IMR-90 (cell line): ENCODE data around the gene NOXO1. TPM values are rescaled to one million over a fixed set of nuclear protein-coding genes. Genes with fewer than 3 reads are reported as not detected.

Experiments used
- ATAC-seq: fragments of 200-7000 bp; cut with Tn5 transposase; 2 replicates; pipeline ENCODE4 v1.9.1; 2020; ENCODE audit warnings: low read depth, mild to moderate bottlenecking, moderate library complexity
- BruUV-seq: library from RNA; stranded (reverse); fragments of 400-500 nt; replicated peaks from 2 replicates; lab custom pipeline; 2021; lab: Mats Ljungman, UMichigan
- CTCF ChIA-PET: fragments of 300-600 bp; formaldehyde crosslinking; extraction: SDS; loops from one replicate; lab custom pipeline; 2021; ENCODE audit warnings: antibody characterized with exemption; lab: Yijun Ruan, JAX
- POLR2A ChIA-PET: fragments of 300-600 bp; sonication (Branson Sonifier 250); formaldehyde crosslinking; loops from one replicate; lab custom pipeline; 2022; ENCODE audit warnings: antibody characterized with exemption; ENCODE audit not compliant: unreplicated experiment; lab: Charles Lee
- DNase-seq: peaks from one replicate; pipeline ENCODE4 v3.0.0; 2013
- H2AFZ ChIP-seq: replicated peaks from 2 replicates; pipeline ENCODE3; 2013; ENCODE audit warnings: low read length, mild to moderate bottlenecking; ENCODE audit not compliant: poor library complexity
- H2AK5ac ChIP-seq: 2 replicates; pipeline ENCODE4 v1.6.1; 2013; ENCODE audit warnings: low read depth, low read length, inconsistent platforms
- H2AK9ac ChIP-seq: replicated peaks from 2 replicates; pipeline ENCODE3; 2013; ENCODE audit warnings: mild to moderate bottlenecking, low read depth, low read length, moderate library complexity; ENCODE audit not compliant: poor library complexity
- H2BK120ac ChIP-seq: 2 replicates; pipeline ENCODE4 v1.6.1; 2013; ENCODE audit warnings: low read depth, low read length, inconsistent platforms
- H2BK15ac ChIP-seq: 3 replicates; pipeline ENCODE4 v1.6.1; 2013; ENCODE audit warnings: low read depth, low read length, inconsistent platforms
- H2BK20ac ChIP-seq: 2 replicates; pipeline ENCODE4 v1.6.1; 2013; ENCODE audit warnings: low read depth, mild to moderate bottlenecking, inconsistent platforms, low read length, moderate library complexity
- H2BK5ac ChIP-seq: 2 replicates; pipeline ENCODE4 v1.6.1; 2013; ENCODE audit warnings: mild to moderate bottlenecking, low read depth, low read length, inconsistent platforms; ENCODE audit not compliant: poor library complexity, severe bottlenecking
- H3K14ac ChIP-seq: replicated peaks from 2 replicates; pipeline ENCODE4 v1.6.1; 2013; ENCODE audit warnings: low read depth, low read length, inconsistent platforms
- H3K18ac ChIP-seq: 2 replicates; pipeline ENCODE4 v1.6.1; 2013; ENCODE audit warnings: low read depth, low read length, control low read depth
- H3K23ac ChIP-seq: 2 replicates; pipeline ENCODE4 v1.6.1; 2013; ENCODE audit warnings: low read depth, low read length, inconsistent platforms
- H3K27ac ChIP-seq: 2 replicates; pipeline ENCODE4 v1.5.1; 2013; ENCODE audit warnings: mild to moderate bottlenecking, control low read depth, low read length; ENCODE audit not compliant: insufficient read depth
- H3K27me3 ChIP-seq: 2 replicates; pipeline ENCODE4 v1.6.1; 2013; ENCODE audit warnings: low read length; ENCODE audit not compliant: control insufficient read depth, insufficient read depth
- H3K36me3 ChIP-seq: 2 replicates; pipeline ENCODE4 v1.6.1; 2013; ENCODE audit warnings: low read length, mixed read lengths; ENCODE audit not compliant: control insufficient read depth, insufficient read depth
- H3K4ac ChIP-seq: 2 replicates; pipeline ENCODE4 v1.6.1; 2013; ENCODE audit warnings: low read depth, low read length, inconsistent platforms
- H3K4me1 ChIP-seq: 2 replicates; pipeline ENCODE4 v1.6.1; 2013; ENCODE audit warnings: low read length, mixed read lengths; ENCODE audit not compliant: control insufficient read depth, insufficient read depth
- H3K4me2 ChIP-seq: 2 replicates; pipeline ENCODE4 v1.6.1; 2013; ENCODE audit warnings: low read depth, mild to moderate bottlenecking, control low read depth, low read length, moderate library complexity
- H3K4me3 ChIP-seq: 2 replicates; pipeline ENCODE4 v1.5.1; 2013; ENCODE audit warnings: low read depth, mild to moderate bottlenecking, control low read depth, low read length, moderate library complexity; ENCODE audit not compliant: insufficient read depth
- H3K56ac ChIP-seq: 2 replicates; pipeline ENCODE4 v1.6.1; 2013; ENCODE audit warnings: low read length, inconsistent platforms; ENCODE audit not compliant: insufficient read depth; ENCODE audit errors: extremely low read depth
- H3K79me1 ChIP-seq, 2 experiments: 2 replicates each; pipeline ENCODE4 v1.6.1; 2013; ENCODE audit warnings: low read length in 2 of 2, inconsistent platforms in 1 of 2, low read depth in 1 of 2
- H3K9ac ChIP-seq: 2 replicates; pipeline ENCODE4 v1.6.1; 2013; ENCODE audit warnings: low read depth, low read length, control low read depth
- H3K9me1 ChIP-seq: 2 replicates; pipeline ENCODE4 v1.6.1; 2013; ENCODE audit warnings: low read length, inconsistent platforms; ENCODE audit not compliant: insufficient read depth
- H3K9me3 ChIP-seq: 2 replicates; pipeline ENCODE4 v1.6.1; 2013; ENCODE audit warnings: low read length; ENCODE audit not compliant: control insufficient read depth, insufficient read depth
- H4K20me1 ChIP-seq: 2 replicates; pipeline ENCODE4 v1.6.1; 2013; ENCODE audit warnings: low read length, inconsistent platforms; ENCODE audit not compliant: insufficient read depth
- H4K5ac ChIP-seq: 2 replicates; pipeline ENCODE4 v1.6.1; 2013; ENCODE audit warnings: mild to moderate bottlenecking, low read depth, low read length, control low read depth
- H4K8ac ChIP-seq, 2 experiments: 2 replicates each; pipeline ENCODE4 v1.6.1; 2013; ENCODE audit warnings: low read depth in 2 of 2, low read length in 2 of 2, control low read depth in 1 of 2, inconsistent platforms in 1 of 2
- H4K91ac ChIP-seq: 2 replicates; pipeline ENCODE4 v1.6.1; 2013; ENCODE audit warnings: low read depth, low read length, inconsistent platforms; ENCODE audit not compliant: insufficient read depth
- CEBPB ChIP-seq: IDR thresholded peaks from 2 replicates; pipeline ENCODE4 v1.6.1; 2012; ENCODE audit warnings: low read depth, low read length, improper control_type of control experiment
- FOS ChIP-seq: fragments of 150-350 bp; IDR thresholded peaks from 2 replicates; pipeline ENCODE4 v1.6.1; 2016; ENCODE audit warnings: low read depth, low read length
- MAFK ChIP-seq: IDR thresholded peaks from 2 replicates; pipeline ENCODE4 v1.6.1; 2012; ENCODE audit warnings: low read depth, low read length, improper control_type of control experiment
- MAZ ChIP-seq: IDR thresholded peaks from 2 replicates; pipeline ENCODE4 v1.6.1; 2012; ENCODE audit warnings: low read depth, mild to moderate bottlenecking, low read length, improper control_type of control experiment, moderate library complexity, borderline replicate concordance
- MXI1 ChIP-seq: IDR thresholded peaks from 2 replicates; pipeline ENCODE4 v1.6.1; 2012; ENCODE audit warnings: low read depth, mild to moderate bottlenecking, low read length, moderate library complexity, borderline replicate concordance
- POLR2A ChIP-seq: IDR thresholded peaks from 2 replicates; pipeline ENCODE4 v1.6.1; 2012; ENCODE audit warnings: mild to moderate bottlenecking, low read depth, low read length
- RAD21 ChIP-seq: IDR thresholded peaks from 2 replicates; pipeline ENCODE4 v1.6.1; 2012; ENCODE audit warnings: low read length, improper control_type of control experiment
- RCOR1 ChIP-seq: IDR thresholded peaks from 2 replicates; pipeline ENCODE4 v1.6.1; 2012; ENCODE audit warnings: mild to moderate bottlenecking, low read length, improper control_type of control experiment; ENCODE audit not compliant: insufficient replicate concordance
- RFX5 ChIP-seq: IDR thresholded peaks from 2 replicates; pipeline ENCODE4 v1.8.0; 2012; ENCODE audit warnings: low read depth, mild to moderate bottlenecking, low read length, moderate library complexity
- WGBS, 2 experiments: methylation state at CpG; one replicate each; pipeline versions ENCODE4 v1.1.5 to v1.1.7; 2013; ENCODE audit warnings: missing lambda C conversion rate in 2 of 2; ENCODE audit not compliant: insufficient read length in 1 of 2; ENCODE audit errors: extremely low coverage in 2 of 2; 5-methylcytosine and 5-hydroxymethylcytosine counted together
- dilution Hi-C: fragments of 300-500 bp; cut with HindIII; formaldehyde crosslinking; loops from one replicate; pipeline ENCODE4 v1.14.3; 2018; ENCODE audit warnings: low sequenced_read_pairs; ENCODE audit not compliant: unreplicated experiment
- in situ Hi-C: fragments of 300-500 bp; cut with MboI; formaldehyde crosslinking; loops from 3 replicates; pipeline ENCODE4 v1.14.3; 2019; ENCODE audit warnings: low sequenced_read_pairs, inconsistent platforms, mixed read lengths
- intact Hi-C: fragments of 100-400 bp; cut with micrococcal nuclease; formaldehyde crosslinking; loops from 2 replicates; pipeline ENCODE4 v1.10.0; 2022
- polyA plus RNA-seq, 3 experiments: library from polyadenylated mRNA; depleted of rRNA; stranded (reverse); fragments of >200 nt; gene quantifications; 2 replicates each; pipeline ENCODE4 v1.2.3, GENCODE V29; 2012; ENCODE audit warnings: low replicate concordance in 1 of 3
- total RNA-seq: library from RNA; depleted of rRNA; stranded (reverse); fragments of >200 nt; gene quantifications from 2 replicates; pipeline ENCODE4 v1.2.3, GENCODE V29; 2012
- TF ChIP-seq, protein P1 (sequence below): fragments of 150-350 bp; IDR thresholded peaks from 2 replicates; pipeline ENCODE4 v1.6.1; 2017; ENCODE audit warnings: mild to moderate bottlenecking, antibody characterized with exemption, low read length, low read depth
- TF ChIP-seq, protein P2 (sequence below): conservative IDR thresholded peaks from 2 replicates; pipeline ENCODE4 v1.5.1; 2012; ENCODE audit warnings: mild to moderate bottlenecking, low read depth, low read length, improper control_type of control experiment
- TF ChIP-seq, protein P3 (sequence below): fragments of 150-350 bp; IDR thresholded peaks from 2 replicates; pipeline ENCODE4 v1.6.1; 2016; ENCODE audit warnings: low read depth, mild to moderate bottlenecking, low read length, moderate library complexity, borderline replicate concordance

Gene NOXO1
- total and polyA plus RNA-seq, 2 of the 4 experiments (the other 2 are of a cell fraction): 0.56 TPM; not detected in 1

DNA sequence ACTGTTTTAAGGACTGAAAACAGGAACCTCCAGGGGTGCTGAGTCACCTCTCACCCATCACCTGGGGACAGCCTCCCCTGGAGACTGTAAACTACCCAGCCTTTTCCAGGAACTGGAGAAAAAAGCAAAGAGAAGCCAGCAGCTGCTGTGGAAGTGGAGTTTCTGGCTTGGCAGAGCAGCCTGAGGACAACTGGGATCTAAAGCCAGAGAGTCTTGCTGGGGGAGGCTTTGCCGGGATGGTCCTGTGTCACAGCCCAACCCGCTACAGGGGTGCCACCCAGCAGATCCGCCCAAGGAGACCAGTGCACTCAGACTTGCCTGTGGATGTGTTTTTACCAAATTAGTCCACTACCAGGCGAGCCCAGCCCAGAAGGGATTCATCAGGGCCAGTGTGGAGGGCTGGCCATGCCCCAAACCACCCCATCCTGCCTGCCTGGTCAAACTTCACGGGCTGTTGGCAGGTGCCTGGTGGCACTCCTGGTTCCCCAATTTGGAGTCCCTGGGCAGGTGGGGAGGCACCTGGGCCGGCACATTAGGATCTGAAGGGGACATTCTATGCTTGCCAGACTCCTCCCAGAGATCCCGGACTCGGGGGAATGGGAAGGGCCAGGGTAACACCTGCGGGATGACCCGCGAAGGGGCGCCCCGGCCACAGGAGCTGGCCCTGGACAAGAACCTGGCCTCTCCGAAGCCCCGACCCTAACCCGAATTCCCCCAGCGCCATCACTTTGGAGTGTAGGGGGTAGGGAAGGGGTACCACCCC is 39.0 kb downstream of the NOXO1 start:
- Histone ChIP-seq H3K27me3 (no peaks in the 10 kb centered on the region), H2AK9ac (peak overlapping the region; percentile 35), H2BK5ac (no peak overlapping the region), H3K14ac (no peak overlapping the region), H2AK5ac (peak overlapping the region; percentile 25; the same call in 1 of the 2 replicates), H3K27ac (peak overlapping the region; percentile 22; the same call in 1 of the 2 replicates), H2BK20ac (no peak overlapping the region), H3K4ac (peak overlapping the region; percentile 5; the same call in 1 of the 2 replicates), H2BK15ac (no peak overlapping the region), H4K5ac (peak overlapping the region; percentile 14; the same call in 1 of the 2 replicates), H3K9ac (peak overlapping the region; percentile 64), H4K8ac (peak overlapping the region in 1 of 2 experiments; percentile 16; a peak in 2 of 4 replicates), H2BK120ac (no peak overlapping the region), H3K4me2 (peak overlapping the region; percentile 76), H3K36me3 (peaks cover 21% of the 10 kb centered on the region), H3K9me1 (no peaks in the 10 kb centered on the region), H4K20me1 (no peaks in the 10 kb centered on the region), H3K79me1 (peaks cover 9 to 13% of the 10 kb centered on the region in 2 experiments; a peak in 3 of 4 replicates), H3K18ac (no peak overlapping the region), H2AFZ (peak overlapping the region; percentile 95), H3K23ac (no peak overlapping the region), H3K9me3 (no peaks in the 10 kb centered on the region), H3K4me1 (peaks cover 5% of the 10 kb centered on the region; the same call in 1 of the 2 replicates), H4K91ac (no peak overlapping the region), H3K4me3 (peak overlapping the region; percentile 83), H3K56ac (no peak overlapping the region)
- in situ Hi-C loops (no loop called here), intact Hi-C loops (no loop called here), dilution Hi-C loops (no loop called here)
- TF ChIP-seq FOS: no peak
- no peak for TF ChIP-seq RFX5
- TF ChIP-seq, protein P1, sequence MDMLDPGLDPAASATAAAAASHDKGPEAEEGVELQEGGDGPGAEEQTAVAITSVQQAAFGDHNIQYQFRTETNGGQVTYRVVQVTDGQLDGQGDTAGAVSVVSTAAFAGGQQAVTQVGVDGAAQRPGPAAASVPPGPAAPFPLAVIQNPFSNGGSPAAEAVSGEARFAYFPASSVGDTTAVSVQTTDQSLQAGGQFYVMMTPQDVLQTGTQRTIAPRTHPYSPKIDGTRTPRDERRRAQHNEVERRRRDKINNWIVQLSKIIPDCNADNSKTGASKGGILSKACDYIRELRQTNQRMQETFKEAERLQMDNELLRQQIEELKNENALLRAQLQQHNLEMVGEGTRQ: no peak
- no peak for TF ChIP-seq CEBPB
- TF ChIP-seq POLR2A: no peak
- TF ChIP-seq MAZ: no peak
- TF ChIP-seq MAFK: no peak
- TF ChIP-seq RCOR1: no peak
- TF ChIP-seq, protein P2, sequence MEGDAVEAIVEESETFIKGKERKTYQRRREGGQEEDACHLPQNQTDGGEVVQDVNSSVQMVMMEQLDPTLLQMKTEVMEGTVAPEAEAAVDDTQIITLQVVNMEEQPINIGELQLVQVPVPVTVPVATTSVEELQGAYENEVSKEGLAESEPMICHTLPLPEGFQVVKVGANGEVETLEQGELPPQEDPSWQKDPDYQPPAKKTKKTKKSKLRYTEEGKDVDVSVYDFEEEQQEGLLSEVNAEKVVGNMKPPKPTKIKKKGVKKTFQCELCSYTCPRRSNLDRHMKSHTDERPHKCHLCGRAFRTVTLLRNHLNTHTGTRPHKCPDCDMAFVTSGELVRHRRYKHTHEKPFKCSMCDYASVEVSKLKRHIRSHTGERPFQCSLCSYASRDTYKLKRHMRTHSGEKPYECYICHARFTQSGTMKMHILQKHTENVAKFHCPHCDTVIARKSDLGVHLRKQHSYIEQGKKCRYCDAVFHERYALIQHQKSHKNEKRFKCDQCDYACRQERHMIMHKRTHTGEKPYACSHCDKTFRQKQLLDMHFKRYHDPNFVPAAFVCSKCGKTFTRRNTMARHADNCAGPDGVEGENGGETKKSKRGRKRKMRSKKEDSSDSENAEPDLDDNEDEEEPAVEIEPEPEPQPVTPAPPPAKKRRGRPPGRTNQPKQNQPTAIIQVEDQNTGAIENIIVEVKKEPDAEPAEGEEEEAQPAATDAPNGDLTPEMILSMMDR: no peak
- TF ChIP-seq, protein P3, sequence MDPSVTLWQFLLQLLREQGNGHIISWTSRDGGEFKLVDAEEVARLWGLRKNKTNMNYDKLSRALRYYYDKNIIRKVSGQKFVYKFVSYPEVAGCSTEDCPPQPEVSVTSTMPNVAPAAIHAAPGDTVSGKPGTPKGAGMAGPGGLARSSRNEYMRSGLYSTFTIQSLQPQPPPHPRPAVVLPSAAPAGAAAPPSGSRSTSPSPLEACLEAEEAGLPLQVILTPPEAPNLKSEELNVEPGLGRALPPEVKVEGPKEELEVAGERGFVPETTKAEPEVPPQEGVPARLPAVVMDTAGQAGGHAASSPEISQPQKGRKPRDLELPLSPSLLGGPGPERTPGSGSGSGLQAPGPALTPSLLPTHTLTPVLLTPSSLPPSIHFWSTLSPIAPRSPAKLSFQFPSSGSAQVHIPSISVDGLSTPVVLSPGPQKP: no peak
- no peak for TF ChIP-seq RAD21
- TF ChIP-seq MXI1: no peak
- ATAC-seq: no peak
- 67% methylated on average over 2 of the region's 17 CpGs; no CpG with 5 or more reads in 1 of the 2 experiments for WGBS, 2 experiments
- no peak for DNase-seq
- POLR2A ChIA-PET: interaction anchor here (1.2 kb wide), 1 partner anchor 22 kb away, joined by 3 read pairs; the partner anchor contains the start of gene RPS2
- no TSS peak for BruUV-seq
- CTCF ChIA-PET: interaction anchor here (1.3 kb wide), 1 partner anchor 129 kb away, joined by 4 read pairs; no protein-coding TSS in a partner anchor
